GM21528 (cell line): ENCODE results near the gene UNC119B.

Experiments used
- ATAC-seq: cut with Tn5 transposase; IDR thresholded peaks from one replicate; pipeline ENCODE4 v1.9.1; 2021; ENCODE audit warnings: mild to moderate bottlenecking, moderate library complexity; ENCODE audit not compliant: unreplicated experiment, low FRiP score

UNC119B gene

GRCh38 chr12:120761519-120761934 lies 51.3 kb downstream of the UNC119B start:
- ATAC-seq = no peak

GRCh38 chr12:120762086-120762485 lies 51.8 kb downstream of the UNC119B start:
- ATAC-seq = no peak

GRCh38 chr12:120763250-120763649 lies 53.0 kb downstream of the UNC119B start:
- ATAC-seq = no peak

GRCh38 chr12:120764816-120765215 lies 54.6 kb downstream of the UNC119B start:
- ATAC-seq = no peak

GRCh38 chr12:120766566-120766965 lies 56.3 kb downstream of the UNC119B start:
- ATAC-seq = no peak

- ATAC-seq = no peak
These were observed 57.1 kb downstream of the UNC119B start for GRCh38 chr12:120767071-120768024.

GRCh38 chr12:120771097-120771496 lies 60.8 kb downstream of the UNC119B start:
- ATAC-seq = no peak
